T-helper 17 cell (primary cell): ENCODE measurements around the gene GLT1D1. TPM values are rescaled to one million over a fixed set of nuclear protein-coding genes. Genes with fewer than 3 reads are reported as not detected.

ENCODE experiments used
- ATAC-seq: fragments of 150-1000 bp; cut with Tn5 transposase; 2 replicates; pipeline ENCODE4 v1.10.0; 2021; ENCODE audit warnings: mild to moderate bottlenecking, moderate library complexity
- DNase-seq, 3 donors: peaks; one replicate each; pipeline versions ENCODE4 v3.0.0 to v3.0.0-alpha.2; 2020 to 2021
- H3K9me3 ChIP-seq: one replicate; pipeline ENCODE4 v1.7.0; 2013; ENCODE audit warnings: low read length, mild to moderate bottlenecking; ENCODE audit not compliant: control insufficient read depth, poor library complexity, severe bottlenecking
- H3K27ac Mint-ChIP-seq: one replicate; pipeline ENCODE4 v1.8.0; 2022; ENCODE audit warnings: mild to moderate bottlenecking, moderate library complexity, mixed read lengths
- H3K27me3 Mint-ChIP-seq: one replicate; pipeline ENCODE4 v1.8.0; 2022; ENCODE audit warnings: mixed read lengths
- H3K36me3 Mint-ChIP-seq: one replicate; pipeline ENCODE4 v1.8.0; 2022; ENCODE audit warnings: low read depth, mixed read lengths
- H3K4me1 Mint-ChIP-seq: one replicate; pipeline ENCODE4 v1.8.0; 2022; ENCODE audit warnings: mild to moderate bottlenecking, mixed read lengths
- H3K4me3 Mint-ChIP-seq: one replicate; pipeline ENCODE4 v1.8.0; 2022; ENCODE audit warnings: mild to moderate bottlenecking, moderate library complexity, mixed read lengths
- total RNA-seq, 4 donors: library from RNA in 2 of 4; stranded (reverse) in 2 of 4; gene quantifications; one replicate each; pipeline ENCODE4 v1.2.3 and lab custom pipeline; 2022 to 2026

GLT1D1 gene
- total RNA-seq, 2 donors from 2014 or later = 0.10 to 1.2 TPM

GRCh38 chr12:128852026-128852698 lies 1.1 kb upstream of the GLT1D1 start:
- Mint-ChIP-seq H3K36me3 (peaks cover 2% of the 10 kb centered on the region), H3K27ac (no peak overlapping the region), H3K4me1 (peaks cover 2% of the 10 kb centered on the region), H3K27me3 (peaks cover 41% of the 10 kb centered on the region), H3K4me3 (no peak overlapping the region)
- H3K9me3 ChIP-seq = no peaks in the 10 kb centered on the region
- ATAC-seq (no peak), DNase-seq (no peak)

- H3K27ac Mint-ChIP-seq = no peak overlapping the region
These were observed 421 bp downstream of the GLT1D1 start for GRCh38 chr12:128853600-128854197.

GRCh38 chr12:128856035-128856790 lies 2.9 kb downstream of the GLT1D1 start:
- Mint-ChIP-seq H3K27me3 (peaks cover 61% of the 10 kb centered on the region), H3K36me3 (peaks cover 2% of the 10 kb centered on the region), H3K27ac (no peak overlapping the region), H3K4me3 (no peak overlapping the region), H3K4me1 (peaks cover 2% of the 10 kb centered on the region)
- DNase-seq (no peak), ATAC-seq (no peak)
- no peaks in the 10 kb centered on the region for H3K9me3 ChIP-seq

More at GRCh38 chr12:128853600-128854197, 421 bp downstream of the GLT1D1 start:
- ATAC-seq (no peak), DNase-seq (no peak)
- H3K36me3 Mint-ChIP-seq = peaks cover 2% of the 10 kb centered on the region
- peak overlapping the region; percentile 31 for H3K4me3 Mint-ChIP-seq
- peaks cover 2% of the 10 kb centered on the region for H3K4me1 Mint-ChIP-seq
- no peaks in the 10 kb centered on the region for H3K9me3 ChIP-seq
- peaks cover 48% of the 10 kb centered on the region for H3K27me3 Mint-ChIP-seq

GRCh38 chr12:128856791-128857078 lies 3.5 kb downstream of the GLT1D1 start:
- DNase-seq (no peak), ATAC-seq (no peak)
- Mint-ChIP-seq H3K4me1 (peaks cover 2% of the 10 kb centered on the region), H3K36me3 (peaks cover 2% of the 10 kb centered on the region), H3K4me3 (no peak overlapping the region), H3K27ac (no peak overlapping the region), H3K27me3 (peaks cover 61% of the 10 kb centered on the region)
- H3K9me3 ChIP-seq = no peaks in the 10 kb centered on the region

- DNase-seq (no peak), ATAC-seq (no peak)
- H3K36me3 Mint-ChIP-seq = peaks cover 2% of the 10 kb centered on the region
- peaks cover 2% of the 10 kb centered on the region for H3K4me1 Mint-ChIP-seq
- H3K27ac Mint-ChIP-seq = no peak overlapping the region
- no peak overlapping the region for H3K4me3 Mint-ChIP-seq
- no peaks in the 10 kb centered on the region for H3K9me3 ChIP-seq
- peaks cover 56% of the 10 kb centered on the region for H3K27me3 Mint-ChIP-seq
These were observed 4.0 kb downstream of the GLT1D1 start for GRCh38 chr12:128857133-128857763.

GRCh38 chr12:128859311-128859710 lies 6.0 kb downstream of the GLT1D1 start:
- Mint-ChIP-seq H3K36me3 (no peaks in the 10 kb centered on the region), H3K4me3 (no peak overlapping the region), H3K4me1 (peaks cover 2% of the 10 kb centered on the region), H3K27me3 (peaks cover 47% of the 10 kb centered on the region), H3K27ac (no peak overlapping the region)
- DNase-seq (no peak), ATAC-seq (no peak)
- no peaks in the 10 kb centered on the region for H3K9me3 ChIP-seq

GRCh38 chr12:128861226-128862016 lies 8.1 kb downstream of the GLT1D1 start:
- H3K27me3 Mint-ChIP-seq = peaks cover 30% of the 10 kb centered on the region
- DNase-seq (no peak), ATAC-seq (no peak)
- H3K4me1 Mint-ChIP-seq = peaks cover under 1% of the 10 kb centered on the region
- no peak overlapping the region for H3K4me3 Mint-ChIP-seq
- no peaks in the 10 kb centered on the region for H3K9me3 ChIP-seq
- H3K36me3 Mint-ChIP-seq = no peaks in the 10 kb centered on the region
- no peak overlapping the region for H3K27ac Mint-ChIP-seq

- peaks cover 22% of the 10 kb centered on the region for H3K27me3 Mint-ChIP-seq
- peaks cover 3% of the 10 kb centered on the region for H3K4me1 Mint-ChIP-seq
- no peak for ATAC-seq
- no peak overlapping the region for H3K27ac Mint-ChIP-seq
- no peaks in the 10 kb centered on the region for H3K36me3 Mint-ChIP-seq
- DNase-seq = no peak
- H3K4me3 Mint-ChIP-seq = no peak overlapping the region
- no peaks in the 10 kb centered on the region for H3K9me3 ChIP-seq
These were observed 10.7 kb downstream of the GLT1D1 start for GRCh38 chr12:128863957-128864356.

- H3K9me3 ChIP-seq = no peaks in the 10 kb centered on the region
- no peaks in the 10 kb centered on the region for H3K36me3 Mint-ChIP-seq
- H3K27me3 Mint-ChIP-seq = peaks cover 15% of the 10 kb centered on the region
- DNase-seq (no peak), ATAC-seq (no peak)
- peaks cover 3% of the 10 kb centered on the region for H3K4me1 Mint-ChIP-seq
- H3K4me3 Mint-ChIP-seq = no peak overlapping the region
- no peak overlapping the region for H3K27ac Mint-ChIP-seq
These were observed 11.4 kb downstream of the GLT1D1 start for GRCh38 chr12:128864516-128865186.

GRCh38 chr12:128867466-128867865 lies 14.2 kb downstream of the GLT1D1 start:
- no peaks in the 10 kb centered on the region for H3K36me3 Mint-ChIP-seq
- H3K4me1 Mint-ChIP-seq = peaks cover 5% of the 10 kb centered on the region
- no peak overlapping the region for H3K4me3 Mint-ChIP-seq
- H3K27ac Mint-ChIP-seq = no peak overlapping the region
- H3K27me3 Mint-ChIP-seq = peaks cover 5% of the 10 kb centered on the region
- no peak for ATAC-seq
- no peak for DNase-seq
- no peaks in the 10 kb centered on the region for H3K9me3 ChIP-seq

GRCh38 chr12:128871516-128871892 lies 18.2 kb downstream of the GLT1D1 start:
- Mint-ChIP-seq H3K4me3 (no peak overlapping the region), H3K4me1 (peaks cover 5% of the 10 kb centered on the region), H3K27me3 (peaks cover 10% of the 10 kb centered on the region), H3K27ac (no peak overlapping the region), H3K36me3 (no peaks in the 10 kb centered on the region)
- DNase-seq (no peak), ATAC-seq (no peak)
- H3K9me3 ChIP-seq = no peaks in the 10 kb centered on the region

- H3K9me3 ChIP-seq = no peaks in the 10 kb centered on the region
- peaks cover 5% of the 10 kb centered on the region for H3K4me1 Mint-ChIP-seq
- ATAC-seq = no peak
- DNase-seq = no peak
- peaks cover 10% of the 10 kb centered on the region for H3K27me3 Mint-ChIP-seq
- no peak overlapping the region for H3K4me3 Mint-ChIP-seq
- no peak overlapping the region for H3K27ac Mint-ChIP-seq
- H3K36me3 Mint-ChIP-seq = no peaks in the 10 kb centered on the region
These were observed 19.0 kb downstream of the GLT1D1 start for GRCh38 chr12:128872303-128872702.
